Mononuclear cell (primary cell): ENCODE results near the gene PDE3B. TPM values are rescaled to one million over a fixed set of nuclear protein-coding genes. Genes with fewer than 3 reads are reported as not detected.

Source experiments
- H3K27me3 ChIP-seq: 2 replicates; pipeline ENCODE4 v1.6.0; 2011; ENCODE audit warnings: low read length, control low read depth; ENCODE audit not compliant: insufficient read depth
- H3K4me1 ChIP-seq: 2 replicates; pipeline ENCODE4 v1.5.1; 2011; ENCODE audit warnings: mild to moderate bottlenecking, low read length, control low read depth; ENCODE audit not compliant: insufficient read depth
- H3K4me3 ChIP-seq: 2 replicates; pipeline ENCODE4 v1.5.1; 2011; ENCODE audit warnings: mild to moderate bottlenecking, low read length, moderate library complexity
- H3K9me3 ChIP-seq: 2 replicates; pipeline ENCODE4 v1.5.1; 2011; ENCODE audit warnings: low read depth, mild to moderate bottlenecking, control low read depth, low read length
- total RNA-seq: library from RNA; depleted of rRNA; stranded (reverse); fragments of >200 nt; gene quantifications from one replicate; pipeline ENCODE4 v1.2.3, GENCODE V29; 2012

The PDE3B gene
- total RNA-seq, 1 donor, result 149 TPM

DNA sequence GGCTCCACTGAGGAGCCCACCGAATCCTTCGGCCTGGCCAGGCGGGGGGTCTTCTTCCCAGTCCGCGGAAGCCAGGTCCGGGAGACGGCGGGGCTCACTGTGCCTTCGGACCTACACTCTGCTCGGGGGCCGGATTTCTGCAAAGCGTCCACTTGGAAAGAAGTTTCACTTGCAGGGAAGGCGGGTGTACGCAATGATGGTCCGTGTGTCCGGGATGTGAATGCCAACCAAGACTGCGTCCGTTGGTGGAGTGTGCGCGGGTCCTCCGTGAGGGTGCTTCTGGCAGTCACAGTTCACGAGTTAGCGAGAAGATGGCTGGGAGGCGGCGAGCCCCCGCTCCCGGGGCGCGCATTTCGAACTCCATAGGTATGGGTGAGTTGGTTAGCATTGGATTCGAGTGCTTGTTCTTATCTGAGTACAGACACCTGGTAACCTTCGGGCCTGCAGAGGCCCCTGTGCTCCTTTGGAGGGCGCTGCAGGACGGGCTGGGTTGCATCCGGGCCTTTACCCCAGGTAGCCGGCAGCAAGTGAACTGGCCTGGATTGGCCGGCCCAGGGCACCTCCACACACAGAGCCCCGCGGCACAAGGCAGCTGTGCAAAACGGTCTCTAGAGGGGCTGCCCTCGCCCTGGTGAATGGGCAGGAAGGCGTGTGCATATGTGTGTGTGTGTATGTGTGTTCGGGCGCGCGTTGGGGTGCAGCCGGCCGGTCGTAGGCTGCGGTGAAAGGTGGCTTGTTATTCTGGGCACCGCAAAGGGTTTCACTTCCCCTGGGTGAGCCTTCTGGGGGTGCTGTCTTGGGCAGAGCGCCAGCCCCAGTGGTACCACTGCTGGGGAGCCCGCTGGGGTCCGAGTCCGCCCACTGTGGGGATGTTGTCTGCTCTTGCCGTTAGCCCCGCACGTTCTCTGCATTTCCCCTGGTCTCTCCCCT is 261.8 kb downstream of the PDE3B start:
- no peaks in the 10 kb centered on the region for H3K27me3 ChIP-seq
- H3K4me3 ChIP-seq, result peak overlapping the region; percentile 57
- no peaks in the 10 kb centered on the region for H3K9me3 ChIP-seq
- peaks cover 26% of the 10 kb centered on the region for H3K4me1 ChIP-seq

DNA sequence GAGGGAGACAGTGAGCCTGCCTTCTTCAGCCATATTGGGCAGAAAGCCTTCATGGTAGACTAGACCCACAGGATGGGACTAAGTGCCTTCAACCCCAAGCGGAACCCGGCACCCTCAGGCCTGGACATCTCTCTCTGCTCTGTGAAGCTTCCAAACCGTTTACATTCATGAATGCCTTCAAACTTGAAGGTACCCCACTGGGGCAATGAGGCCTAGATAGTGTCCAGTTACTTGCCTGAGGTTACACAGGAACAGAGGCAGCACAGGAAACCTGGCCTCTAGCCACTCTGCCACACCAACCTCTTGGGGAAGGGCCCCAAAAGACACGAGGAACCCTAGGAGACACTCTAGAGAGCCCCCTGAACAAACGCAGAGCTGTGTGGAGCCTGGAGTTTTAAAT is 263.0 kb downstream of the PDE3B start:
- Histone ChIP-seq H3K9me3 (no peaks in the 10 kb centered on the region), H3K27me3 (no peaks in the 10 kb centered on the region), H3K4me1 (peaks cover 26% of the 10 kb centered on the region), H3K4me3 (no peak overlapping the region)

DNA sequence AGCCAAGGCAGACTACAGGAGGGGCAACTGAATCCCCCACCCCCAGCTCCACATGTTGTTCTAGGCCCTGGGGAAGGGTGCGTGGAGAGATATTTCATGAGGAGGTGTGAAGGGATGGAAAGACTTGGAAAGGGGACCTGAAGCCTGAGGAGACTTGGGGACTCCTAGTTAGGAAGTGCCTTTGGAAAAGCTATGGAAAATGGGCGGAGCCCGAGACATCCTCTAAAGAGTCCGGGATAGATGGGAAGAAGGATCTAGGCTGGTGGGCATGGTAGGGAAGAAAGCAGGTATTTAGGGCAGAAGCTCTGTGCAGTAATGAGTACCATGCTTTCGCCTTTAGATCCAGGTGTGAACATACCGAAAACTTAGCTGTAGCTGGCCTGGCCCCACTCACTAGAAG is 263.4 kb downstream of the PDE3B start:
- peaks cover 26% of the 10 kb centered on the region for H3K4me1 ChIP-seq
- no peaks in the 10 kb centered on the region for H3K9me3 ChIP-seq
- H3K27me3 ChIP-seq, result no peaks in the 10 kb centered on the region
- H3K4me3 ChIP-seq, result no peak overlapping the region

DNA sequence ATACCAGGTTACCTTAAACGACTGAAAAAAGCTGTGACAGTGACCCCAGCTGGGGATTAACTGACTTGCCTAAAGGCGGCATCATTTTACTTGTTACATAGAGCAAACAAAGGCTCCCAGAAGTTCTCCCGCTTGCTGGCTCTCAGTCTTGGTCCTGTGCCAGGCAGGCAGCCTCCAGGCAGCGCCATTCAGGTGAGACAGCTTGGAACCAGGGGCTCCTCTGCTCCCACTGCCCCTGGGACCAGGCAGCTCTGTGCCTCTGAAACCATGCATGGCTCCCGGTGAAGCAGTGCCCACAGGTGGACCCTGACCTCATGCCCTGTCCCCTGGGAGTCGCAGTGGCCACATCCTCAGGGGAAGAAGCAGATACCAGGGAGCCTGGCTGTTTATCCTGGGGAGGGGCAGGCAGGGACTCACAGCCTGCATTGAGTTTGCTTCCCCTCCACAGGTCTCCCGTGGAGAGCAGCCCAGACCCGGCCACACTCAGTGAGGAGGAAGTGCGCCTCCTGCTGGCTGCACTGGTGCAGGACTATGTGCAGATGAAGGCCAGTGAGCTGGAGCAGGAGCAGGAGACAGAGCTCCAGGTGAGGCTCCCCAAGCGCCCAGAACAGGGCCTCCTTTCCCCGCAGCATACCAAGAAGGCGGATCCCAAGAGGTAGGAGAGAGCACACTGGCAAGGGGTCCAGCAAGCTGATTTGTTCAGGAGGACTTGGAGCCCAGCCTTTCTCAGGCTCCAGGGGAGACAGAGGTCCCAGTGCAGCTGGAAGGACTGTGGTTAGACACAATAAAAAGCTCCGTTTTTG is 264.0 kb downstream of the PDE3B start:
- Histone ChIP-seq H3K4me3 (no peak overlapping the region), H3K9me3 (no peaks in the 10 kb centered on the region), H3K27me3 (no peaks in the 10 kb centered on the region), H3K4me1 (peaks cover 26% of the 10 kb centered on the region)

DNA sequence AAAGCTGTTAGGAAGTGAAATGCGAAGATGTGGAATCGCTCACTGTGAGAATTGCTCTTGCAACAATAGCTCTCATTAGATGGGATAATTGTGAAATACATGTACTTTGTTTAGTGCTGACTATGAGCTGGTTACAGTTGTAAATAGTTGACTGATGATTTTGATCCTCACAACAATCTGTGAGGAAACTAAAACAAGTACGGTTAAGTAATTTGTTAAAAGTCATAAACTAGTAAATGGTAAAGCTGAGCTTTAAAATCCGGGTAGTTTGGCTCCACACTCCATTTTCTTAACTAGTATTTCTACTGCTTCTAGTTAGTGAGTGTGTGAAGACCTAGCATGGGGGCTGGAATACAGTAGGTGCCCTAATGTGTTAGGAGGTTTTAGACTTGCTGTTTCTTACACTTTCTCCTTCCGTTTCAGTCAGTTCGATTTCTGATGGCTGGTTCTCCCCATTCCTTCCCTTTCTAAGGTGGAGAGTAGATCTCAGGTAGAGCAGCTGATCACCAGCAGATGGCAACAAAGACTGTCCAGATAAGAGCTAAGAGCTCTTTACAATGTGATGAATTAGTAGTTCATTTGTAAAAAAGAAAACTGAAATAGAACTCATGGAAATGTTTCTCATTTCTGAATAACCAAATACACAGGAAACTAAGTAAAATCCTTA is 264.7 kb downstream of the PDE3B start:
- Histone ChIP-seq H3K4me1 (peaks cover 26% of the 10 kb centered on the region), H3K27me3 (no peaks in the 10 kb centered on the region), H3K4me3 (no peak overlapping the region), H3K9me3 (no peaks in the 10 kb centered on the region)

GRCh38 chr11:14914536-14914935 is 270.9 kb downstream of the PDE3B start:
- Histone ChIP-seq H3K4me3 (no peak overlapping the region), H3K4me1 (no peaks in the 10 kb centered on the region), H3K9me3 (no peaks in the 10 kb centered on the region), H3K27me3 (no peaks in the 10 kb centered on the region)

GRCh38 chr11:14916403-14916802 is 272.8 kb downstream of the PDE3B start:
- H3K9me3 ChIP-seq, result no peaks in the 10 kb centered on the region
- no peaks in the 10 kb centered on the region for H3K27me3 ChIP-seq

More at GRCh38 chr11:14916403-14916802, 272.8 kb downstream of the PDE3B start:
- Histone ChIP-seq H3K4me1 (no peaks in the 10 kb centered on the region), H3K4me3 (no peak overlapping the region)

Other genes with a start within 250 kb of the PDE3B start
- 127 TPM for gene COPB1, start 144.0 kb upstream of the PDE3B start, total RNA-seq
- 171 TPM for gene PSMA1, start 123.4 kb upstream of the PDE3B start, total RNA-seq
- 15.6 TPM for gene CYP2R1, start 248.4 kb downstream of the PDE3B start, total RNA-seq